Loucy (cell line): ENCODE results near the gene TPI1.

ENCODE experiments used
- EZH2phosphoT487 ChIP-seq: fragments of 200-600 bp; IDR thresholded peaks from 2 replicates; pipeline ENCODE4 v1.6.1; 2018; ENCODE audit warnings: antibody characterized with exemption, mild to moderate bottlenecking, moderate library complexity, borderline replicate concordance
- TF ChIP-seq, protein P1 (sequence below): fragments of 200-600 bp; sonication (generic); conservative IDR thresholded peaks from 2 replicates; pipeline ENCODE4 v1.5.1; 2014; ENCODE audit warnings: mild to moderate bottlenecking, antibody characterized with exemption, low read length

DNA sequence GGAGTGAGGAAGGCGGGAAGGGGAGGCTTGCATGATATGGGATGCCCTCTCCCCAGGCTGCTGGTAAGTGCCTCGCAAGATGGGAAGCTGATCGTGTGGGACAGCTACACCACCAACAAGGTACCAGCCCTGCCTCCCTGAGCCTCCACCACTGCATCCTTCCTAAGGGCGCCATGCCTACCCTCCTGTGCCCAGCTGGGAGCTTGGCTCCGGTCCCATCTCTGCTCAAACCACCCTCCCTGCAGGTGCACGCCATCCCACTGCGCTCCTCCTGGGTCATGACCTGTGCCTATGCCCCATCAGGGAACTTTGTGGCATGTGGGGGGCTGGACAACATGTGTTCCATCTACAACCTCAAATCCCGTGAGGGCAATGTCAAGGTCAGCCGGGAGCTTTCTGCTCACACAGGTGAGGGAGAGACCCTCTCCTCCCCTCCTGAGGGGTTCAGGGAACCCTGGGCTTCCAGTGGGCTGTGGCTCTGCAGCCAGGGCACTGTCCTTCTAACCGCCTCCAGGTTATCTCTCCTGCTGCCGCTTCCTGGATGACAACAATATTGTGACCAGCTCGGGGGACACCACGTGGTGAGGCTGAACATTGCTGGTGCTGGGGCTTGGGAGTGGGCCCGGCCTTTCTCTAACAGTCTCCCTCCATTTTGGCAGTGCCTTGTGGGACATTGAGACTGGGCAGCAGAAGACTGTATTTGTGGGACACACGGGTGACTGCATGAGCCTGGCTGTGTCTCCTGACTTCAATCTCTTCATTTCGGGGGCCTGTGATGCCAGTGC, 24.0 kb upstream of the TPI1 start:
- TF ChIP-seq, protein P1, sequence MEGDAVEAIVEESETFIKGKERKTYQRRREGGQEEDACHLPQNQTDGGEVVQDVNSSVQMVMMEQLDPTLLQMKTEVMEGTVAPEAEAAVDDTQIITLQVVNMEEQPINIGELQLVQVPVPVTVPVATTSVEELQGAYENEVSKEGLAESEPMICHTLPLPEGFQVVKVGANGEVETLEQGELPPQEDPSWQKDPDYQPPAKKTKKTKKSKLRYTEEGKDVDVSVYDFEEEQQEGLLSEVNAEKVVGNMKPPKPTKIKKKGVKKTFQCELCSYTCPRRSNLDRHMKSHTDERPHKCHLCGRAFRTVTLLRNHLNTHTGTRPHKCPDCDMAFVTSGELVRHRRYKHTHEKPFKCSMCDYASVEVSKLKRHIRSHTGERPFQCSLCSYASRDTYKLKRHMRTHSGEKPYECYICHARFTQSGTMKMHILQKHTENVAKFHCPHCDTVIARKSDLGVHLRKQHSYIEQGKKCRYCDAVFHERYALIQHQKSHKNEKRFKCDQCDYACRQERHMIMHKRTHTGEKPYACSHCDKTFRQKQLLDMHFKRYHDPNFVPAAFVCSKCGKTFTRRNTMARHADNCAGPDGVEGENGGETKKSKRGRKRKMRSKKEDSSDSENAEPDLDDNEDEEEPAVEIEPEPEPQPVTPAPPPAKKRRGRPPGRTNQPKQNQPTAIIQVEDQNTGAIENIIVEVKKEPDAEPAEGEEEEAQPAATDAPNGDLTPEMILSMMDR = no peak
- TF ChIP-seq EZH2phosphoT487 = no peak
